AG09309 (cell line): ENCODE results near the gene PRIMA1.

Source experiments
- DNase-seq: peaks from one replicate; pipeline ENCODE4 v3.0.0-alpha.2; 2010; ENCODE audit warnings: low read depth
- H3K4me3 ChIP-seq: 2 replicates; pipeline ENCODE4 v1.5.1; 2011; ENCODE audit warnings: mild to moderate bottlenecking, low read depth, low read length, moderate library complexity; ENCODE audit not compliant: control insufficient read depth
- CTCF ChIP-seq: IDR thresholded peaks from 2 replicates; pipeline ENCODE4 v1.5.1; 2011; ENCODE audit warnings: mild to moderate bottlenecking, low read depth, low read length, inconsistent platforms; ENCODE audit not compliant: insufficient read depth, control insufficient read depth; ENCODE audit errors: missing control alignments

Gene PRIMA1

GRCh38 chr14:93794756-93795155 is 6.5 kb upstream of the PRIMA1 start:
- no peak for DNase-seq
- TF ChIP-seq CTCF: no peak
- H3K4me3 ChIP-seq: no peak overlapping the region

GRCh38 chr14:93793555-93794324 is 5.5 kb upstream of the PRIMA1 start:
- no peak for TF ChIP-seq CTCF
- no peak overlapping the region for H3K4me3 ChIP-seq
- no peak for DNase-seq

- TF ChIP-seq CTCF: no peak
- no peak for DNase-seq
- H3K4me3 ChIP-seq: no peak overlapping the region
Measured at GRCh38 chr14:93792391-93792790, 4.1 kb upstream of the PRIMA1 start.

- no peak overlapping the region for H3K4me3 ChIP-seq
- TF ChIP-seq CTCF: no peak
- no peak for DNase-seq
Measured at GRCh38 chr14:93790966-93791365, 2.7 kb upstream of the PRIMA1 start.

- no peak for TF ChIP-seq CTCF
- DNase-seq: no peak
- no peak overlapping the region for H3K4me3 ChIP-seq
Measured at GRCh38 chr14:93789228-93790130, 1.2 kb upstream of the PRIMA1 start.

- TF ChIP-seq CTCF: no peak
- no peak for DNase-seq
- H3K4me3 ChIP-seq: no peak overlapping the region; the same call in 1 of the 2 replicates
Measured at GRCh38 chr14:93788543-93789227, 400 bp upstream of the PRIMA1 start.
